ENCODE data around the gene SATB2.

The SATB2 gene

DNA sequence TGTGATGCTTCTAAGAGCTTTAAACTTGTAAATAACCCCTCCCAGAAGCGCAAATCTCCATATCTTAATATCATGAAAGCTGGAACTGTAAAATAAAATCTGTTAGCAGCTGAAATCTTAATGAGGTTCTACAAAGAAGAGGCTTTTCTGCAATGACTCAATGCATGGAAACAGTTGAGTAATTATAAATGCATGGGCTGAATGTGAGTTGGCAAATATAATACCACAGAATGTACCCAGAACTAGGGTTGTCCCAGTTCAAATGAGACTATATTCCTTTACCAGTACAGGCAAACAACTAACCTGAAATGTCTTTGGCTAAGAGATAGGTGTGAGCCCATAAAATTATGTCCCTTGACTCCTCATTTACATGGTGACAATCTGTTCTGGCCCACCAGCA is 52.9 kb downstream of the SATB2 start:
- no peak for DNase-seq

DNA sequence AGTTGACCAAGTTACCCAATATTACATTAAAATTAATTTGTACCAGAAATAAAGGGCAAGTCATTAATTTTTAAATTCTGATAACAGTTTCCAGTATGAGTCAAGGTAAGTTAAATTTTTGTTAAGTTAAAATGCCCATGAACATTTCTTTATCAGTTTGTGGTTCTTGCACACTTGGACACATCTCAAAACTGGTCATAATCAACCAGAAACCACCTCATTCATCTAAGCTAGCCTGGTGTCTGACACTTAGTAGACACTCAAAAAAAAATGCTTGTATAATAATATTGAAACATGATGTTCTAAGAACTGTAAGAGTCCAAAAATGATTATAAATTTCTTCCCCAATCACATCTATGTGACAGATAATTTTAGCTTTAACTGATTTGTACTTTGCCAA is 62.4 kb downstream of the SATB2 start:
- DNase-seq: no peak

DNA sequence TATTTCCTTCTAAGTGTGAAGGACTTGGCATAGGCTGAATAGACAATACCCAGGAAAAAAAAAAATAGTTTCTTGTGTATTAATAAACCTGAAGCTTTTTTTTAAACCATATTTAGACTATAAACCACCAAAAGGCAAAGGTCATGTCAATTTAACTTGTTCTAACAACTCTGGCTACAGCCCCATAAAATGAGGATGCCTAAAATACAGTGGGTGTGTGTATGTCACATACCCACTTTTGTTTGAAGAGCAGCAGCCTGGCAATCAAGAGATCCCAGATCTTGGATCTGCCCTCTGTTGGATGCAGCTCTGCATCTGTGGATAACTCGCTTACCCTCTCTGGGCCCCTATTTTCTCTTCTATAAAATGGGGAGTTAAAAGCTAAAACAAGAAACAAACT is 65.4 kb downstream of the SATB2 start:
- DNase-seq: no peak

DNA sequence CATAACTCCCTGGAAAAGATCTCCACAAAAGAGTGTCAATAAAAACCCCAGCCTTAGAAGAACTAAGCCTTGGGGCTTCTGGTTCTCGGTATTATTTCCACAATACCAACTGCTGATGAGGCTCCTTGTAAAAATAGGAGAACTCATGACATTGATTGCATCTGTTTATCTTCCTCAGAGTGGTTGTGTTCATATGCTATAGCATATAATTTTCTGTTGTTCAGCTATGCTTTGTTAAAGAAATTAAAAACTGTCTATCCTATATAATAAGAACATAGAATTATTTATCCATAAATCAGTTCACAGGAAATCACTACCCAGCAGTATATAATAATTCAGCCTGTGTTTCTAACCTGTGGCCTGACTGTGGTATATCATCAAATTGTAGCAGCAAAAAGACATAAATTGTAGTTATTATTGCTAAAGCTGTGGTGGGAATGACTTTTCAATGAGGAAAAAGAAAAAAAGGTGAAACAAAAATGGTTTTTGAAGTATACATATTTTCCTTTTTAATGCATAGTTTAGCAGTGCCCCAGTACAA is 68.9 kb downstream of the SATB2 start:
- no peak for DNase-seq

DNA sequence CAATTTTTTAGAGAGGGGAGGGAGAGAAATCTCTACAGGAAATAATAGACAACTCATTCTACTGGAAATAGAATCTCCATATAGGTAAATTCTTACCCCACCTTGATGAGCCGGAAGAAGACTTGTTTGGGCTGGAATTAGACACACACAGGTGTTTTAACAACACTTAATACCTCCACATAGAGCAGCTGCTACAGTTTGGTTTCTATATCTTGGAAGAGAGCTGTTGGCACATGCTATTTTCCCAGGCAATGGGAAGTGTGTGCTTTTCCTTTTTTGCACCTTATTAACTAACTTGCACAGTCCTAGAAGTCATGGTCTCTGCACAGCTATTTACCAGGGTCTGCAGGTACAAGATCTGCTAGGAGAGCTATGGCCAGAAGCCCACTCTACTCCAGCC is 73.7 kb downstream of the SATB2 start:
- no peak for DNase-seq

DNA sequence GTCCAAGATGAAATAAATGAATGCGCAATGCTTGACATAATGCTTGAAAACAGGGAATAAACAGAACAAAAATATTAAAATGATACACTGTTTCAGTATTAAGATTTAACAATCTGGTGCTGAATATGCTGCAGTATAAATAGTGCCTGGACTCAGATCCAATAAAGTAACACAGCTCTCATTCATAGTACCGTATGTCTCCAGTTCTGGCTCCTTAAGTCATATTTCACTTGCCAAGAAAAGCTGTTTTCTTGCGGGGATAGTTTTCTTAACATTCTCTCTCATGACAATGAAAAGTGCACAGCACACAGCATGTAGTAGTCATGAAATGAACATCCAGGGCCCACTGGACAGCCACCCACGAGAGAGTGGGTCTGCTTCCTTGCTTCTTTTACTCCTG is 74.7 kb downstream of the SATB2 start:
- no peak for DNase-seq

DNA sequence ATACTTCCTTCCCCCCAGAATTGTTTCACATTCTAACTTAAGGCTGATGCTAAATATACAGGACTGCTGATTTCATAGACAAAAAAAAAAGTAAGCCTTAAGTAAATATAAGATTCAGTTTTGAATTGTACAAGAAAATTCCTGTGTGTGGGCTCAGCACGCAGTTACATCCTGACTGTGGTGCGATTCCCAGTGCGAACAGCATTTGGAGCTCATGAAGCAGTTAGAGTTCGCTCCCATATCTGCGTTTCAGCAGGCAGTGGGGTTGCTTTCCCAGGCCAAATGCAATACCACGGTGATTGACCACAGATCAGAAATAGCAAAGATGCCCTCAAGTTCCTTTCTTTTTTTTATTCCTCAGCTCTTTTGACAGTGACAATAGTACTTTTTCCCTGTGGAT is 75.6 kb downstream of the SATB2 start:
- DNase-seq: no peak

DNA sequence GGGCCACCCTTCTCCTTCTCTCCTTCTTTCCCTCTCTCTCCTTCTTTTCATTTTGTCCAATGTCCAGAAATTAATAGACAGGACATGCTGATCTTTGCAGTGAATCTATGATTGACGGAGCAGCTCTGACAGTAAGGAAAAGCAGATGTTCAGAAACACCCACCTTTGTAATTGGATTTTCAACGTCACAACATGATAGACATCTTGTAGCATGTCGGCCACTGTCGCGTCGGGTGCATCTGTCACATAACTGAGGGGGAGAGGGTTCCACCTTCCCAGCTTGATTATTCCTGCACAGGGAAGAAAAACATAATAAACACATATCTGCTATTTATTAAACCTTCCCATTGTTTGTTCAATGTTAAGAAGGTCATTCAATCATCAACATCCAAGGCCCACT is 76.2 kb downstream of the SATB2 start:
- no peak for DNase-seq

DNA sequence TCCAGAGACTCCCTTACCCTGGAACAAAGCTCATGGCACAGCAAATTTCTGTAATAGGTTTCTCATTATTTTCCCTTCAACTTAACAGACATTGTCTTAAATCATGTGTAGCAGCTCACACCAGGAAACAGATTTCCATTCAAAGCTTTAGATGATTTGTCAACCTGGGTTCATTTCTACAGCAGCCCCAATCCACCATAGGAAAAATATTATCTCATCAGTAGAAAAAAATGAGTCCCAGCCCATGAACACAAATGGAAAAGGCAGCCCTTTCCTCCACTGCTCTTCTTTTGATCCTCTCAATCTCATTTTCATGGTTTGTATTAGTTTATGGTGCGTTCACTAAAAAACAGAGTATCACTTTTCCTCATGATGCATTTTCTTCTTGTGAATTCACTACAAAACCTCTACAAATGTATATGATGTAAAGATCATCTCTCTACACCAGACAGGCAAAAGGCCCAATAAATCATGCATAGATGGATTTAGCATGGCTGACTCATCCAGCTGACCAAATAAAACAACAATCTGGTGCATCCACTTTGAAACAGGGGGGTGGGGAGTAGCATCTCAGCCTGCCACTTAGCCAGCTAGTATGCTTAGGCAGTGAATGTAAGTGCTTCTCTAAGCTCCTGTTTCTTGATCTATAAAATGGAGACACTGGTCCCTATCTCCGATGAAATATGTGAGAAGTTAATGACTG is 78.6 kb downstream of the SATB2 start:
- DNase-seq: no peak

DNA sequence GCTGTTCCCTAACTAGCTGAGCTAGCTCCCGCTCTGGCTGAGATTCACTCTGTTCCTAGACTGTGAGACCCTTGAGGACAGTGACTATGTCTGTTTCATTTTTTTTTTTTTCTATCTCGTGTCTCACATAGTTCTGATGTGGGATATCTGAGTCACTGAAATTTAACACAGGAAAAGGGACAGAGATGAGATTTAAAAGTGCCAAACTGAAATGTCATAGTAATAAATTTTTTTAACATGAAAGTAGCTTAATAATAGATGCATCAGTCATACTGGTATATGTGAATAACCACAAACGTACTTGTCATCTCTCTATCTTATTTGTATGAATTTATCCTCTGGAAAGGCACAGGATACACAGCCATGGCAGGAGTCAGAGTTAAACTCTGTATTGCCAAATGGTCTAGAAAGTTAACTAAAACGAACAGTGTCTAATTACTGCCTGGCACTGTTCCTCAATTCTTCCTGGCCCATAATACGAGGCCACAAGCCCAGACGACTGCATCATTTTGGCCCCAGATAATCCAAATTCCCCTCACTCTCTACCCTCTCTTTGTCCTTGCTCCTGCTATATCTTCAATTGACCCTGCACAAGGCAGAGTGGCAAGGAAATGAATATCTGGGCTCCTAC is 87.5 kb downstream of the SATB2 start:
- DNase-seq: no peak

DNA sequence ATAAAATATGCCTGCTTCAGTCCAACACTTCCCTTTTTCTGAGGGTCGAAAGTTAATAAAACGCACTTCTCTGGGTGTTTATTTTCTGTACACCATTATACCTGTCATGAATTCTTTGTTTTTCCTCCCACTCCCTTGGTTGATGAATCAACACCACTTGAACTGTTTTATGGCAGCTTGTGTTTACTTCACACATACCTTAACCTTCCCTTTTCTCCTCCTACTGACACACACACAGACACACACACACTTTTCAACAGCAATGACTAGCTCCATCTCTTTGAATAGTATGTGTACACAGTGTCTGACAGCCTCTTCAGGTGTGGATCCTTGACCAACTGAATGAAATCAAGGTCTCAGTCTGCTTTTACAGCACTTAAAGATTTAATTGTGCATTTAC is 91.3 kb downstream of the SATB2 start:
- DNase-seq: no peak

DNA sequence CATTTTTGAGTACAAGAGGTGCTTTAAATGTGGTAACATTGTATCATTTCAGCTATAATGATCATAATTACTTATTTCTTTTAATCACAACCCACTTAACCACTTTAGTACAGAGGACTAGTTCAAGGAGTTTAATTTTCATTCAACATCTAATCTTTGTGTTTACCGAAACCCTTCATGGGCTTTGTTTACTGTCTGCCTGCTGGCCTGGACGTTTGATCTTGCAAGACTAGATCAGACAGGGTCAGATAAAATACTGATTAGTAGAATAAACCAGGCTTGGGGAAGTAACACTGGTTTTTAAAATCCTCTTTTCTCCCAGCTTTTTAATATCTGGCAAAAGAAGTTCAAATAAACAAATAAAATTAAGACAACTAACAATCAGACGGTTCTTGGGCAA is 93.6 kb downstream of the SATB2 start:
- no peak for DNase-seq

DNA sequence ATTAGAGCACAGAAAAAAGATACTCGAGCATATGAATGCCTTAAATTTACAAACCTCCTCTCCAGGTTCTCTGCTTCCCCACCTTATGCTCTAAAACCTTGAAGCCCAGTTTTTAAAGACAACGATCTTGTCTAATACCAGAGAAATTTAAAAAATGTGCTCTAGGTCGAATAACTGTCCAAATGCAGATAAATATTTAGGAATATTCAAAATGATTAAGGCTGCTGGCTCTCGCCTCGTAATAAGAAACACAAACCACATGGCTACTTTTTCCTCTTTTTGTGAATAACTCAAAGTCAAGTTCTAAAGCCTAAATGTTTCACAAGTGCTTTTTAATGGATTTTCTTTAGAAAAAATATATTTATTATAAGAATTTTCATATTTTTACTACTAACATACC is 101.3 kb downstream of the SATB2 start:
- no peak for DNase-seq

DNA sequence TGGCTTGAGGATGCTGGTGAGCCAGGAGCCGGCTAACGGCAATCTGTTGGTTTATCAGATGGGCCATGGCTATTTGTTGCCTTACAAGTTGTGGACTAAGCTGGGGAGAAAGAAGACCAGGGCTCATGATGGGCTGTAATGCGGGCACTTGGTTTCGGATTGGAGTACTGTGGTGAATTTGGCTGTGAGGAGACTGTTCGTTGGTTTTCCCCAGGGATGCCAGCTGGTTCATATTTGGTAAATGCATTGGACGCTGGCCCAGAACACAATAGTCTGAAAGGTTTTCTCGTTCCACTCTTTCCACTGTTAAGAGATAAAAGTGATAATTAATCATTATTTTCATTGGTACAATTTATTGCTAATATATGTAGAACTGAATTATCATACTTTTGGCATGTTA is 108.9 kb downstream of the SATB2 start:
- no peak for DNase-seq

DNA sequence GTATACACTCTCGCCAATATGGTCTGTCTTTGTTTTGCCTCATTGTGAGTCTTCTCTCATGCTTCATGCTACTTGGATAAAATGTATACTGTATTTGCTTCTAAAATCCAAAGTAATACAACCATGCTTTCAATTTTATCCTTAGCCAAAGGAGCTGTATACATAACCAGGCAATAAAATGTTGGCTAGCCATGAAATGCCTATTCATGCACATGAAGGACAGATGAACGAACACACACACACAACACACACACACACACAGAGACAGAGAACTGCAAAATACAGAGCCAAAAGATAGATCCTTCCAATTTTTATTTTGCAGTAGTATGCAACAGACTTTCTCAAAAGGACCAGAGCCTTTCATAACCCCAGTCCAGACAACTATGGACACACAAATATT is 113.7 kb downstream of the SATB2 start:
- no peak for DNase-seq

DNA sequence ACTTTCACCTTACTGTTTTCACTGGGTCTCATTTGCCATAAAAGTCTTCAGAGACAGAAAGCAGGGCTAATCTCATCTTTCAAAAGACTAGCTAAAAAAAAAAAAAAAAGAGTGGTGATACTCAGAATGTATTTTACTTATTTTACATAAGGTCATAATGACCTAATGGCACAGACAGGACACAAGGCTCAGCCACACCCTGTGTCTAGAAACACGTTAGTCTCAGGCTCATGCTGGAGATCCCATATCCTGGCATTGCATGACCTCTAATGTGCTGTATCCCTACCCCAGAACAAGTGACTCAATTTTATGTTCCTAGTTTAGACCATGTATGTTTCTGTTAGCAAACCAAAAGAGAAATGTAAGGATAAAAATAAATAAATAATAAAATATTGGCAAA is 115.4 kb downstream of the SATB2 start:
- no peak for DNase-seq

DNA sequence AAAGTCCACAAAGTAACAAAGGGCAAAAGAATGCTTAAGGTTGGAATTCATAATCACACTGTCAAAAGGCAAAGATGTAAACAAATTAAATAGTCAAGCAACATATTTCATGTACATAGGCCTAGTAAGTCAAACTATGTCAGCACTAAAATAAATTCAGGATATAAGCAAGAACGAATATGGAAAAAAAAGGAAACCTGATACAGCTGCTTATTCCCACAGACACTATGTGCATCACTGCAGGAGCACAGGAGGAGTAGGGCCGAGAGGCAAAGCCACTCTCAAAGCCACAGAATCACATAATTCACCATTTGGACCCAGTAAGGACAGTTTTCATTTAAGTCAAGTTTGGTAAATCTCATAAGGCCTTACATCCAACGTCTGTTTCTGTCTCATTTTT is 116.6 kb downstream of the SATB2 start:
- DNase-seq: no peak

DNA sequence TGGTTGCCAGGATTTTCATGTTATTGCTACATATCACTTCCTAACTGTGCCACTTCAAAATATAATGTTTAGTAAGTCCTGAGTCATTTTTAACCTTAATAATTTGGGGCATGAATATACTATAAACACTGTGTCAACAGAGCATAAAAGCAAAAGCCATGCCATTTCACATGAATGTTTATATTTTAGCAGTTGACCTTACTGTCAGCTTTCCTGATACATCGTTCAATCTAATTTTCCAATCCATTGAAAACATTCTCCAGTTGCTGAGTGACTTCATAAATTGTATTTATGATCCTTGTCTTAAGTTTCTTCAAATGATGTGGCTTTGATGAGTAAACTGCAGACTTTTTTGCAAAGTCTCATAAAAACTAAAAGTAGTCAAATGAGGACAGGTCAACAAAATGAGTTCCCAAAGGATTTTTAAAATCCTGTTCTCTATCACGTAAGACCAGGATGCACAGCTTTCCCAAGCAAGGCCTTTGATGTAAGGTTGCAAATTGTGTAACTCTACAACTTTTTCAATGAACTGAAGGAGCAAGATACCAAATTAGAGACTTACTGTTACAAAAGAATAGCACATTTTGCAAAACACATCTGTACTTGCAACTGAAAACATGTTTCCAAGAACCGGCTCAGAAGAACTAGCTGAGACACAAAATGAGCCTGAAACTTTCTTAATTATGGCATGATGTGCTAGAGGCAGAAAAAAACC is 117.7 kb downstream of the SATB2 start:
- no peak for DNase-seq

DNA sequence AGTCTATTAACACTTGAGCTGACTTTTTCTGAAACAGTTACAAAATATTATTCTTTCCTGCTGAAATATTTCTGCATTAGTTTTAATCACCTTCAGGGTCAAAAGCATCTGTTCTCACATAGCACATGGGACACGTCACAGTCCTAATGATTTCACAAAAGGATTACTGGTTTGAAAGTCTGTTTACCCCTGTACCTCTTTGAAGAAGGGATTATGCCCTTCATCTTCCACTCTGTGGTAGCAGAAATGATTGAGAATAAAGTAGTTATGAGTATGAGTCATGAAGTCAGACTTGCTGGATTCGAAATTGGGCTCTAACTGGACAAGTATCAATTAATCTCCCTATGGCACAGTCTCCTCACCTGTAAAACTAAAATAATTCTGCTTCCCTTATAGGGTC is 121.2 kb downstream of the SATB2 start:
- DNase-seq: no peak

DNA sequence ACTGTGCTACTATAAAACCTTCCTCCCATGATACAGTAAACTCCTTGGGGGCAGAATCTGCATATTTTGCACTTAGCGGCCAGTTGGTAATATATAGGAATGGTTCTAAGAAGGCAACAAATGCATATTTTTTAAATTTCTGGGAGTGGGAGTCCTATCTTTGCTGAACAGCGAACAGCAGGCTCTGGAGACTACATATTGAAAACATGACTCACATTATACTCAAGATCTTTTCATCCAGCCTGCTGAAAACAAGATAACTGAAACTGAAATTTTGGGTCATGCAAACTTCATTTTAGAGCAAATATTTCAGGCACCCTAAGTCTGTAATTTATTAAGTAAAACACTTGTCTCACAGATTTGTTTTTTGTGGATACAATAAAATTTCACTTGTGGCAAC is 122.2 kb downstream of the SATB2 start:
- no peak for DNase-seq

DNA sequence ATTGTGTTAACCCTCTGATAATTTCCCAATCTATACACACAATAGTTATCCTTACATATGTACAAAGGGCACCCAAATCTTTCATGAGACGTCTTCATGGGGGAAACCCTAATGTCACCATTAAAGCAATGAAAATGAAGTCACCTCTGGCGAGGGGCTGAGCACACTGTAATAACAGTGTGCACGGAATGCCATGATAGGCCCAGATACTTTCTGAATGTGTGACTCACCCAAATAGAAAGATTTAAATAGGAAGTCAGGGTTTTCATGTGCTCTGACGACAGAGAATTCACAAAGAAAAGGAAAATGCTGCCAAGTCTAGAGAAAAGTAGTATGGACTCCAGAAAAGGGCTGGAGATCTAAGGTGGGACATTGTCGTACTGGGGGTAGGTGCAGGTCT is 128.3 kb downstream of the SATB2 start:
- no peak for DNase-seq

DNA sequence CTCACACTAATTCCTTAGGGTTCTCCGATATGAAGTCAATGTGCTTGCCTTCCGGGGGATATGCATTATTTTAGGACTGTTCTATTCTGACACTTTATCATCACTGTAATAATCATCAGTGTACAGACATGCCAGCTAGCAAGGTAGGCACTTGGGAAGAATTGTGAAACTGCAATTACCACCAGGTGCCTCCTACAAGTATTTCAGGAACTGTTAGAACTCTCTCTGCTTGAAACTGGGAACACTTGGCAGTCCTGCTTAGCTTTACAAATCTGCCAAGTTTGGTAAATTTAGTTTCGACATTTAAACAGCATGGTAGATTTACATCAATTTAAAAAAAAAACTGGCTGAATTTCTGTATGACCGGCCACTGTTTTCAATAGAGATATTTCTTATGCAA is 128.7 kb downstream of the SATB2 start:
- DNase-seq: no peak

DNA sequence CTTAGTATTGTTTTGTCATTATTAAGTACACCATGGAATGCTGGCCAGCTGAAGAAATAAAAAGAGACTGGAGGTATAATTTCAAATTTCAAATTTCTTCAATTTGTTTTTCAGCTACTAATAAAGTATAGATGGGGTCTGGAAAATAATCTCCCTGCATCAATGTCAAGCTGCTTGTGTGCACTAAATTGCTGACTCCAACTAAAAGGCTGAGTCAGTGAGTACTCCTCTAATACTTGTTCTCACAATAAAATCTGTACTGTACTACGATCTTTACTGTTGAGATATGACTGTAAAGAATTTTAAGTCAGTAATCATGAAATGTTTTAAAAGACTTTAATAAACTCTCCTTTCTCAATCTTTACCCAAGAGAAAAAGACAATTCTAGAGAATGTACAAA is 131.9 kb downstream of the SATB2 start:
- DNase-seq: no peak

DNA sequence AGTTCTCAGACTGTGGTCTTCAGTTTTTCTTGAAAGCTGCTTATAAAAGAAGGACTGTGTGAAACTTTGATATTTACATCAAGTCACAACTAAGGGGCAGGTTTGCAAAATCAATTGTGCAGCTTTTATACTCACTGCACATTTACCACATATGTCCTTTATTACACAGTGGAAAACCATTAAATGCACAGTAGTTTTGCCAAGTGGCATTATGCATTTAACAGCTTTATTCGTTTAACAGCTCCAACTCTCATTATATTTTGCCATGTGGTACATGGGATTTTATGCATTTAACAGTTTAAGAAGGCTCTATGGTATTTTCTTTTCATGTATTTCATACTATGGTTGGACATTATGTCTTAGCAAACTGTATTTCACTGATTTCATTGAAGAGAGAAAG is 135.6 kb downstream of the SATB2 start:
- DNase-seq: no peak
